ENCODE results near the gene ACVR1C.

GRCh38 chr2:157487747-157488146 lies 140.9 kb downstream of the ACVR1C start:
- TF ChIP-seq CTCF (IDR thresholded peaks at IDR 0.05) (no peak), POLR2A (IDR thresholded peaks at IDR 0.05) (no peak)

All from right lobe of liver (tissue), 4 donors.